GM06990 (cell line): Measurements from ENCODE around the gene OGFOD3.

Experiments
- DNase-seq: peaks from one replicate; pipeline ENCODE4 v3.0.0-alpha.2; 2011; ENCODE audit not compliant: insufficient read length; ENCODE audit errors: extremely low read depth
- H3K27me3 ChIP-seq: replicated peaks from 2 replicates; pipeline ENCODE4 v1.6.0; 2011; ENCODE audit warnings: low read length; ENCODE audit not compliant: control insufficient read depth, insufficient read depth
- H3K36me3 ChIP-seq: 2 replicates; pipeline ENCODE4 v1.5.1; 2011; ENCODE audit warnings: low read length; ENCODE audit not compliant: control insufficient read depth, insufficient read depth
- H3K4me3 ChIP-seq: replicated peaks from 2 replicates; pipeline ENCODE4 v1.5.1; 2011; ENCODE audit warnings: low read depth, mild to moderate bottlenecking, control low read depth, low read length
- TF ChIP-seq, protein P1 (sequence below): IDR thresholded peaks from 2 replicates; pipeline ENCODE4 v1.5.1; 2011; ENCODE audit warnings: low read length, control low read depth, mild to moderate bottlenecking, inconsistent platforms; ENCODE audit not compliant: insufficient read depth, poor library complexity, severe bottlenecking

The OGFOD3 gene

DNA sequence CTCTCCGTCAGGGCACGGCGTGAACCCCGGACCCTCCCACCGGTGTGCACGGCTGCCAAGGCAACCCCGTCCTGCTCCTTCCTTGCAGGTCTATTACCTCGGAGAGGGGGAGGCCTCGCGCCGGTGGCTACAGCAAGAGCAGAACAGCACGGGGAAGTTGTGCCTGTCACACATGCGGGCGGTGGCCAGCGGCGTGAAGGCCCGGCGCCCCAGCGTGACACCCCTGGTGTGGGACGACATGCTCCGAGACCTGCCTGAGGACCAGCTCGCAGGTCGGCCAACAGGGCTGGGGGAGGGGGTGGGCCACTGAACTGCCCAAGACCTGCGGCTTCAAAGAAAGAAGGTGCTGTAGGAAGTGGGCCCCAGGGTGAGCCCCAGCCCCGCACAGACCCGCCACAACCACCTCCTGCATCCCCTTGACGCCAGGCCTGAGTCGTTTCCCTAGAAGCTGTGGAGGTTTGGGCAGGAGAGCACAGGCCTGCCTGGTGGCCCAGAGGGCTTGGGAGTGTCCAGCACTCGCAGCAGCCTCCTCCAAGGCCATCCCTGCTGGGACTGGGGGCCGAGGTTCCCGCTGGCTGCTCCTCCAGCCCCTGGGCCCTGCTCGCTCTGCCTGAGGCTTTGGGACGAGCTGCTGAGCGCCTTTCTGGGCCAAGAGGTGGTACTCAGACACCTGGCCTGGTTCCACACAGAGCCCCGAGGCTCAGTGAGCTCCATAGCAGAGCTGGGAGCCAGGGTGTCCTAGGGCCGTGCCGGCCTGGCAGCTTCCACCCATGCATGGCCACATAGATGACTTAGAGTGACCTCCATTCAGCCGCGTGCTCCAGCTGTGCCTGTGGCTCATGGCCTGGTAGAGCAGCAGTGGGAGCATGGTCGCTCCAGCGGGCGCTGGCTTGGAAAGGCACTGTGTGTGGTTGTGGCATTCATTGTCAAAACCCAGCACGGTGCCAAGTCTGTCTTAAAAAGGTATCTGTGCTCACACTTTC is 17.5 kb upstream of the OGFOD3 start:
- Histone ChIP-seq H3K27me3 (no peaks in the 10 kb centered on the region), H3K36me3 (no peaks in the 10 kb centered on the region; the same call in none of the 2 replicates), H3K4me3 (no peak overlapping the region)
- DNase-seq, result no peak
- TF ChIP-seq, protein P1, sequence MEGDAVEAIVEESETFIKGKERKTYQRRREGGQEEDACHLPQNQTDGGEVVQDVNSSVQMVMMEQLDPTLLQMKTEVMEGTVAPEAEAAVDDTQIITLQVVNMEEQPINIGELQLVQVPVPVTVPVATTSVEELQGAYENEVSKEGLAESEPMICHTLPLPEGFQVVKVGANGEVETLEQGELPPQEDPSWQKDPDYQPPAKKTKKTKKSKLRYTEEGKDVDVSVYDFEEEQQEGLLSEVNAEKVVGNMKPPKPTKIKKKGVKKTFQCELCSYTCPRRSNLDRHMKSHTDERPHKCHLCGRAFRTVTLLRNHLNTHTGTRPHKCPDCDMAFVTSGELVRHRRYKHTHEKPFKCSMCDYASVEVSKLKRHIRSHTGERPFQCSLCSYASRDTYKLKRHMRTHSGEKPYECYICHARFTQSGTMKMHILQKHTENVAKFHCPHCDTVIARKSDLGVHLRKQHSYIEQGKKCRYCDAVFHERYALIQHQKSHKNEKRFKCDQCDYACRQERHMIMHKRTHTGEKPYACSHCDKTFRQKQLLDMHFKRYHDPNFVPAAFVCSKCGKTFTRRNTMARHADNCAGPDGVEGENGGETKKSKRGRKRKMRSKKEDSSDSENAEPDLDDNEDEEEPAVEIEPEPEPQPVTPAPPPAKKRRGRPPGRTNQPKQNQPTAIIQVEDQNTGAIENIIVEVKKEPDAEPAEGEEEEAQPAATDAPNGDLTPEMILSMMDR, result no peak

DNA sequence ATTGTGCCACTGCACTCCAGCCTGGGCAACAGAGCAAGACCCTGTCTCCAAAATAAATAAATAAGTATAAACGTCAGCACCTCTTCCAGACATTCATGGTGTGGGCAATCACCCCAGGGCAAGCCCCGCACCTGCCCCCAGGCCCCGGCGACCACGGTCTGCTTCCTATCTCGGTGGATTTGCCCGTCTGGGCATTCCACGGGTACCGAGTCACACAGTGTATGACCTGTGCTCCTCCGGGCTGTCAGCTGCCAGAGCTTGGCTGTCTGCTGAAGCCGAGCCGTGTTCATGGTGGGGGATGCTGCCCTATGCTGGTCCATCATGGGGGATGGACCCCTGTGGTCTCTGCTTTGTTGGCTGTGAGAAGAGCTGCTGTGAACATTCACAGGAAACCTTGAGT is 16.7 kb upstream of the OGFOD3 start:
- TF ChIP-seq, protein P1, result no peak
- Histone ChIP-seq H3K27me3 (no peaks in the 10 kb centered on the region), H3K4me3 (no peak overlapping the region), H3K36me3 (no peaks in the 10 kb centered on the region; the same call in none of the 2 replicates)
- no peak for DNase-seq

GRCh38 chr17:82434216-82434565 is 15.8 kb upstream of the OGFOD3 start:
- DNase-seq, result no peak

GRCh38 chr17:82433560-82434215 is 15.3 kb upstream of the OGFOD3 start:
- no peak for DNase-seq
- TF ChIP-seq, protein P1, result no peak
- H3K27me3 ChIP-seq, result no peaks in the 10 kb centered on the region
- no peaks in the 10 kb centered on the region; the same call in none of the 2 replicates for H3K36me3 ChIP-seq
- H3K4me3 ChIP-seq, result no peak overlapping the region

More at GRCh38 chr17:82434216-82434565, 15.8 kb upstream of the OGFOD3 start:
- TF ChIP-seq, protein P1, result no peak
- no peaks in the 10 kb centered on the region; the same call in none of the 2 replicates for H3K36me3 ChIP-seq
- no peaks in the 10 kb centered on the region for H3K27me3 ChIP-seq
- no peak overlapping the region for H3K4me3 ChIP-seq

DNA sequence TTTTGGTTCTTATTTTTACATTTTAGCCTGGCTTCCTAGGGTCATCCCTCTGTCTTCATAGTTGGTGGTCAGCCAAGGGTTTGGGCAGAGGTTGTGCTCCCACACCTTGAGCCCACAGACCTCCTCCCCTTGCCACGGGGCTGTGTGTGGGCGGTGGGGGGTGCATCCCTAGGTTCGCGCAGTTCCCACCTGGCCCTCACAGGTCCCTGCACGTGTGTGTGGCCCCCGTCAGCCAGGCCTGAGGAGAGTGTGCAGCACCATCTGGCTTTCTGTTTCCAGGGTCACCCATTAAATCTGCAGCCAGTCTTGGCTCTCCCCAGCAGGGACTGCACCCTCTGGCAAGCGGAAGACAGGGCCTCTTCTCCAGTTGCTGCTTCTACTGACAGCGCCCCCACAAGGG is 13.6 kb upstream of the OGFOD3 start:
- no peak for DNase-seq
- Histone ChIP-seq H3K4me3 (no peak overlapping the region), H3K36me3 (no peaks in the 10 kb centered on the region; the same call in none of the 2 replicates), H3K27me3 (no peaks in the 10 kb centered on the region)
- TF ChIP-seq, protein P1, result no peak
